PC-9 (cell line): ENCODE data around the gene XRCC4. TPM values are rescaled to one million over a fixed set of nuclear protein-coding genes. Genes with fewer than 3 reads are reported as not detected.

ENCODE experiments used
- BruUV-seq: library from RNA; stranded (reverse); fragments of 400-500 nt; replicated peaks from 2 replicates; lab custom pipeline; 2021; lab: Mats Ljungman, UMichigan
- CTCF ChIA-PET: fragments of 300-600 bp; sonication (Branson Sonifier 250); formaldehyde crosslinking; loops from one replicate; lab custom pipeline; 2022; ENCODE audit warnings: antibody characterized with exemption; lab: Charles Lee
- POLR2A ChIA-PET: fragments of 300-600 bp; sonication (Branson Sonifier 250); formaldehyde crosslinking; loops from one replicate; lab custom pipeline; 2022; ENCODE audit warnings: antibody characterized with exemption; ENCODE audit not compliant: unreplicated experiment; lab: Charles Lee
- DNase-seq, 2 experiments: peaks; one replicate each; pipeline versions ENCODE4 v3.0.0 to v3.0.0-alpha.2; 2015 to 2022; ENCODE audit warnings: mixed read lengths in 1 of 2
- H2AFZ ChIP-seq: fragments of 200-600 bp; sonication (generic); 2 replicates; pipeline ENCODE4 v1.8.1; 2017; ENCODE audit warnings: antibody characterized with exemption
- H3F3A ChIP-seq: fragments of 200-600 bp; sonication (generic); 2 replicates; pipeline ENCODE4 v1.8.1; 2017; ENCODE audit warnings: antibody characterized with exemption, mild to moderate bottlenecking, low read depth; ENCODE audit not compliant: insufficient read depth
- H3K27ac ChIP-seq: fragments of 200-600 bp; sonication (generic); 2 replicates; pipeline ENCODE4 v1.6.1; 2016; ENCODE audit warnings: mixed run types
- H3K27me3 ChIP-seq: fragments of 200-600 bp; sonication (generic); 2 replicates; pipeline ENCODE4 v1.6.1; 2016; ENCODE audit warnings: low read depth, mixed run types; ENCODE audit not compliant: insufficient read depth
- H3K36me3 ChIP-seq: fragments of 200-600 bp; sonication (generic); 2 replicates; pipeline ENCODE4 v1.6.1; 2016; ENCODE audit warnings: low read depth, mixed run types
- H3K4me1 ChIP-seq: fragments of 200-600 bp; sonication (generic); replicated peaks from 2 replicates; pipeline ENCODE4 v1.6.1; 2016; ENCODE audit warnings: mixed run types; ENCODE audit not compliant: insufficient read depth
- H3K4me2 ChIP-seq: fragments of 200-600 bp; sonication (generic); 2 replicates; pipeline ENCODE4 v1.6.1; 2017; ENCODE audit warnings: mixed run types
- H3K4me3 ChIP-seq: fragments of 200-600 bp; sonication (generic); 2 replicates; pipeline ENCODE4 v1.6.1; 2016; ENCODE audit warnings: mixed run types
- H3K79me2 ChIP-seq: fragments of 200-600 bp; sonication (generic); 2 replicates; pipeline ENCODE4 v1.6.1; 2017; ENCODE audit warnings: low read depth, mixed run types
- H3K9me2 ChIP-seq: fragments of 200-600 bp; sonication (generic); 2 replicates; pipeline ENCODE4 v1.8.1; 2017; ENCODE audit warnings: mild to moderate bottlenecking; ENCODE audit not compliant: insufficient read depth
- H3K9me3 ChIP-seq: fragments of 200-600 bp; sonication (generic); 2 replicates; pipeline ENCODE4 v1.8.1; 2016; ENCODE audit warnings: low read depth; ENCODE audit not compliant: insufficient read depth
- H4K20me1 ChIP-seq: fragments of 200-600 bp; sonication (generic); 2 replicates; pipeline ENCODE4 v1.8.1; 2017; ENCODE audit not compliant: insufficient read depth
- EZH2 ChIP-seq: fragments of 200-600 bp; sonication (generic); IDR thresholded peaks from 2 replicates; pipeline ENCODE4 v1.8.0; 2017; ENCODE audit warnings: antibody characterized with exemption, low read depth
- intact Hi-C: fragments of 100-400 bp; cut with micrococcal nuclease; formaldehyde crosslinking; loops from one replicate; pipeline ENCODE4 v1.10.0; 2022; ENCODE audit not compliant: unreplicated experiment
- total RNA-seq: library from RNA; stranded (reverse); gene quantifications from 2 replicates; pipeline ENCODE4 v1.2.3, GENCODE V29; 2021
- TF ChIP-seq, protein P1 (sequence below): fragments of 200-600 bp; sonication (generic); conservative IDR thresholded peaks from 2 replicates; pipeline ENCODE4 v1.6.1; 2017; ENCODE audit warnings: mixed run types, antibody characterized with exemption, mild to moderate bottlenecking, moderate library complexity

XRCC4 gene
- total RNA-seq, 1 experiment from 2014 or later = 12.2 TPM

DNA sequence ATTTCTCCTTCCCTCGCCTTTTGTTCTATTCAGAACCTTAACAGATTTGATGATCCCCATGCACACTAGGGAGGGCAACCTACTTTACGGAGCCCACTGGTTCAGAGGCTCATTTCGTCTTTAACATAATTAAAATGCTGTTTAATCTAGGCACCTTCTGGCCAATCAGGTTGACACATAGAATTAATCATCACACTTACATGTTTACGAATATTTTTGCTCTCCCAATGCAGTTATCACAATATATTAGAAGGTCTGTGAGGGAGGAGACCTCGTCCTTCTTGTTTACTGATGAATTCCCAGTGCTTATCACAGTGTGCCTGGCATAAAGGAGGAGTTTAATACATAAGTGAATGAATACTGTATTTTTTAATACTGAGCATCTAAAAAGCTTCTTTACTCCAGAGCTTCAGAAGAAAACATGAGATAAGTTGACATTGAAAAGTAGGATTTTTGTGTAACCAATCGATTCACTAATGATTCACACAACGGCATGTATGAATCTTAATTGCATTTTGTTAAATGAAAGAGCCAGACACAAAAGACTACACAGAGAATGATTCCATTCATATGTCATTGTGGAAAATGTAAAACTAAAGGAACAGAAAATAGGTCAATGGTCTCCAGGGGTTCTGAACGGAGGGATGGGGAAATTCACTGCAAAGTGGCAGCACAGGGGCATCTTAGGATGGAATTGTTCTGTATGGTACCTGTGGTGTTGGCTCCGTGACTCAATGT lies 315.6 kb downstream of the XRCC4 start:
- H3K79me2 ChIP-seq = no peaks in the 10 kb centered on the region
- DNase-seq = no peak
- intact Hi-C loops = no loop called here
- BruUV-seq = no TSS peak
- H3K9me2 ChIP-seq = no peaks in the 10 kb centered on the region
- H3K9me3 ChIP-seq = no peaks in the 10 kb centered on the region; the same call in 1 of the 2 replicates
- POLR2A ChIA-PET = interaction anchor here (0.7 kb wide), 1 partner anchor 43 kb away, joined by 6 read pairs; no protein-coding TSS in a partner anchor
- no peaks in the 10 kb centered on the region for H3K27me3 ChIP-seq
- CTCF ChIA-PET = interaction anchor here (0.6 kb wide), 1 partner anchor 34 kb away, joined by 4 read pairs; no protein-coding TSS in a partner anchor
- no peak overlapping the region for H3K4me3 ChIP-seq
- no peaks in the 10 kb centered on the region for H4K20me1 ChIP-seq
- no peak overlapping the region for H2AFZ ChIP-seq
- no peaks in the 10 kb centered on the region for H3F3A ChIP-seq
- TF ChIP-seq, protein P1, sequence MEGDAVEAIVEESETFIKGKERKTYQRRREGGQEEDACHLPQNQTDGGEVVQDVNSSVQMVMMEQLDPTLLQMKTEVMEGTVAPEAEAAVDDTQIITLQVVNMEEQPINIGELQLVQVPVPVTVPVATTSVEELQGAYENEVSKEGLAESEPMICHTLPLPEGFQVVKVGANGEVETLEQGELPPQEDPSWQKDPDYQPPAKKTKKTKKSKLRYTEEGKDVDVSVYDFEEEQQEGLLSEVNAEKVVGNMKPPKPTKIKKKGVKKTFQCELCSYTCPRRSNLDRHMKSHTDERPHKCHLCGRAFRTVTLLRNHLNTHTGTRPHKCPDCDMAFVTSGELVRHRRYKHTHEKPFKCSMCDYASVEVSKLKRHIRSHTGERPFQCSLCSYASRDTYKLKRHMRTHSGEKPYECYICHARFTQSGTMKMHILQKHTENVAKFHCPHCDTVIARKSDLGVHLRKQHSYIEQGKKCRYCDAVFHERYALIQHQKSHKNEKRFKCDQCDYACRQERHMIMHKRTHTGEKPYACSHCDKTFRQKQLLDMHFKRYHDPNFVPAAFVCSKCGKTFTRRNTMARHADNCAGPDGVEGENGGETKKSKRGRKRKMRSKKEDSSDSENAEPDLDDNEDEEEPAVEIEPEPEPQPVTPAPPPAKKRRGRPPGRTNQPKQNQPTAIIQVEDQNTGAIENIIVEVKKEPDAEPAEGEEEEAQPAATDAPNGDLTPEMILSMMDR = no peak
- H3K4me2 ChIP-seq = no peak overlapping the region
- H3K36me3 ChIP-seq = no peaks in the 10 kb centered on the region
- no peaks in the 10 kb centered on the region for H3K4me1 ChIP-seq
- no peak overlapping the region for H3K27ac ChIP-seq

DNA sequence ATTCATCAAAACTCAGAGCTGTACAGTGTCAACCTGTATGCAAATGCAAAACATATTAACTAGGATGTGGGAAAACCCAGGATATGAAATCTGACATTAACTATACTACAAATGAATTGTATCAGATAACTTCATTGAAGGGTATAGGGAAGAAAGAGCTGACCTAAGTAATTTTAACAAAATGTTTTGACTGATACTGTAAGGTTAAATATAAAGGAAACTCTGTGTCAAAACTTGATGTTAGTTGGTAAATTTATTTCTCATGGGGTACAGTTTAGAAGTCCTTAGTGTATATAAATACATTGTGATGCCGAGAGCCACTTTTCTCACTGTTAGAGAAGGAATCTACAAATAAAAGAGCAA lies 316.1 kb downstream of the XRCC4 start:
- ChIA-PET CTCF (no interaction called here), POLR2A (no interaction called here)
- Histone ChIP-seq H3K9me2 (no peaks in the 10 kb centered on the region), H3K4me1 (no peaks in the 10 kb centered on the region), H3K9me3 (no peaks in the 10 kb centered on the region; the same call in 1 of the 2 replicates), H3K4me2 (no peak overlapping the region), H3K4me3 (no peak overlapping the region), H4K20me1 (no peaks in the 10 kb centered on the region), H3K79me2 (no peaks in the 10 kb centered on the region), H2AFZ (no peak overlapping the region), H3K36me3 (no peaks in the 10 kb centered on the region), H3F3A (no peaks in the 10 kb centered on the region), H3K27ac (no peak overlapping the region), H3K27me3 (no peaks in the 10 kb centered on the region)
- no peak for DNase-seq
- TF ChIP-seq, protein P1 = no peak
- TF ChIP-seq EZH2 = no peak
- intact Hi-C loops = no loop called here
- BruUV-seq = no TSS peak

GRCh38 chr5:83394190-83394589 lies 316.8 kb downstream of the XRCC4 start:
- no peak for DNase-seq
- ChIA-PET POLR2A (no interaction called here), CTCF (no interaction called here)

More at GRCh38 chr5:83394190-83394589, 316.8 kb downstream of the XRCC4 start:
- Histone ChIP-seq H3F3A (no peaks in the 10 kb centered on the region), H2AFZ (no peak overlapping the region), H3K36me3 (no peaks in the 10 kb centered on the region), H3K79me2 (no peaks in the 10 kb centered on the region), H3K27me3 (no peaks in the 10 kb centered on the region), H3K4me3 (no peak overlapping the region), H3K9me2 (no peaks in the 10 kb centered on the region), H4K20me1 (no peaks in the 10 kb centered on the region), H3K4me2 (no peak overlapping the region), H3K4me1 (no peaks in the 10 kb centered on the region), H3K9me3 (no peaks in the 10 kb centered on the region; the same call in 1 of the 2 replicates), H3K27ac (no peak overlapping the region)
- BruUV-seq = no TSS peak
- TF ChIP-seq EZH2 = no peak
- TF ChIP-seq, protein P1 = no peak
- intact Hi-C loops = no loop called here
